Left ventricle myocardium inferior (tissue), 1 donor: ENCODE results near the gene RAMP3. TPM values are rescaled to one million over a fixed set of nuclear protein-coding genes. Genes with fewer than 3 reads are reported as not detected.
A peak's percentile ranks its signal among the peaks of the same experiment; 100 is the strongest.

Experiments
- DNase-seq: peaks from one replicate; pipeline ENCODE4 v3.0.0-alpha.2; 2020
- H3K27ac ChIP-seq: fragments of 200-600 bp; replicated peaks from 2 replicates; pipeline ENCODE4 v1.8.0; 2021
- H3K27me3 ChIP-seq: fragments of 200-600 bp; 2 replicates; pipeline ENCODE4 v1.8.0; 2021; ENCODE audit warnings: low read depth
- H3K36me3 ChIP-seq: fragments of 200-600 bp; 2 replicates; pipeline ENCODE4 v1.8.0; 2021
- H3K4me1 ChIP-seq: fragments of 200-600 bp; 2 replicates; pipeline ENCODE4 v1.8.0; 2021
- H3K4me3 ChIP-seq: fragments of 200-600 bp; 2 replicates; pipeline ENCODE4 v1.8.0; 2021; ENCODE audit warnings: mild to moderate bottlenecking, moderate library complexity
- H3K9me3 ChIP-seq: fragments of 200-600 bp; replicated peaks from 2 replicates; pipeline ENCODE4 v1.8.0; 2021
- CTCF ChIP-seq: fragments of 200-600 bp; IDR thresholded peaks from 2 replicates; pipeline ENCODE4 v1.8.0; 2021; ENCODE audit warnings: antibody characterized with exemption, mild to moderate bottlenecking, borderline replicate concordance
- intact Hi-C: fragments of 100-400 bp; cut with micrococcal nuclease; formaldehyde crosslinking; loops from one replicate; pipeline ENCODE4 v1.11.0; 2022
- total RNA-seq: library from RNA; stranded (reverse); fragmentation: NEBNext Ultra II Directional; extraction: Animal tissue kit (Norgen Biotek cat#: 25700); gene quantifications from one replicate; pipeline ENCODE4 v1.2.1, GENCODE V29; 2021
- donor health status: DM: no; HTN: yes; CAD: no; lungs with severe emphysema.

The RAMP3 gene
- total RNA-seq, 1 donor from 2014 or later = 30.7 TPM

- Histone ChIP-seq H3K27ac (no peak overlapping the region), H3K9me3 (no peaks in the 10 kb centered on the region), H3K4me1 (peaks cover 28% of the 10 kb centered on the region), H3K27me3 (no peaks in the 10 kb centered on the region), H3K4me3 (no peak overlapping the region), H3K36me3 (no peaks in the 10 kb centered on the region)
- DNase-seq = no peak
- no peak for TF ChIP-seq CTCF
- intact Hi-C loops = no loop called here
These were observed 16.7 kb downstream of the RAMP3 start for GRCh38 chr7:45174328-45174610.

- Histone ChIP-seq H3K27ac (no peak overlapping the region), H3K36me3 (no peaks in the 10 kb centered on the region), H3K4me1 (peaks cover 31% of the 10 kb centered on the region), H3K27me3 (no peaks in the 10 kb centered on the region), H3K4me3 (no peak overlapping the region), H3K9me3 (no peaks in the 10 kb centered on the region)
- no peak for TF ChIP-seq CTCF
- intact Hi-C loops = no loop called here
- no peak for DNase-seq
These were observed 17.6 kb downstream of the RAMP3 start for GRCh38 chr7:45174966-45175765.

- DNase-seq = no peak
- no peak for TF ChIP-seq CTCF
- H3K4me3 ChIP-seq = no peak overlapping the region
- no peaks in the 10 kb centered on the region for H3K27me3 ChIP-seq
- no peaks in the 10 kb centered on the region for H3K9me3 ChIP-seq
- no peaks in the 10 kb centered on the region for H3K36me3 ChIP-seq
- H3K27ac ChIP-seq = no peak overlapping the region
- intact Hi-C loops = no loop called here
- H3K4me1 ChIP-seq = peaks cover 33% of the 10 kb centered on the region
These were observed 18.5 kb downstream of the RAMP3 start for GRCh38 chr7:45176091-45176490.

GRCh38 chr7:45176886-45177731, 19.5 kb downstream of the RAMP3 start:
- intact Hi-C loops = no loop called here
- Histone ChIP-seq H3K9me3 (no peaks in the 10 kb centered on the region), H3K27me3 (no peaks in the 10 kb centered on the region), H3K4me1 (peaks cover 33% of the 10 kb centered on the region), H3K36me3 (no peaks in the 10 kb centered on the region), H3K4me3 (no peak overlapping the region), H3K27ac (no peak overlapping the region)
- no peak for DNase-seq
- TF ChIP-seq CTCF = no peak

DNA sequence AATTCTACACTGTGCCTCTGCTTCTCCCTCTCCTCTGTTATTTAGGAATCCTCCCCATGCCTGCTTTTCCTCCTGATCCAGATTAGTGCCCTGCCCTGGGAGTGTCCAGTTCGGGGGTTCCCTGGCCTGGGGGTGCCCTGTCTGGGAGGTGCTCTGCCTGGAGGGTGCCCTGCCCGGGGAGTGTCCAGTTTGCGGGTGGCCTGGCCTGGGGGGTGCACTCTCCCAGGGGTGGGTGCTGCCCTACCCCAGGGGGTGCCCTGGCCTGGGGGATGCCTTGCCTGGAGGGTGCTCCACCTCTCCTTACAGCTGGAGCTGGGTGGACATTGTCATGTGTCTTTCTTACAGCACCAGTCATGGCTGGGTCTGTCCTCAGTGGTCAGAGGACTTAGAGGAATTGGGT, 20.2 kb downstream of the RAMP3 start:
- no peaks in the 10 kb centered on the region for H3K9me3 ChIP-seq
- H3K4me3 ChIP-seq = no peak overlapping the region
- peaks cover 33% of the 10 kb centered on the region for H3K4me1 ChIP-seq
- H3K27ac ChIP-seq = peak overlapping the region; percentile 8
- H3K36me3 ChIP-seq = no peaks in the 10 kb centered on the region
- DNase-seq = no peak
- TF ChIP-seq CTCF = no peak
- no peaks in the 10 kb centered on the region for H3K27me3 ChIP-seq
- intact Hi-C loops = no loop called here
